DOHH2 (cell line): Measurements from ENCODE around the gene SVOPL.

Experiments
- H3F3A ChIP-seq: fragments of 200-600 bp; sonication (generic), shearing (Covaris generic); 2 replicates; pipeline ENCODE4 v1.6.0; 2016; ENCODE audit warnings: antibody characterized with exemption, mild to moderate bottlenecking; ENCODE audit not compliant: control insufficient read depth, insufficient read depth
- H3K27ac ChIP-seq: fragments of 200-600 bp; sonication (generic); 2 replicates; pipeline ENCODE4 v1.5.1; 2014; ENCODE audit warnings: low read depth, mild to moderate bottlenecking, low read length, moderate library complexity
- H3K27me3 ChIP-seq: fragments of 200-600 bp; sonication (generic); 2 replicates; pipeline ENCODE4 v1.6.1; 2014; ENCODE audit warnings: mild to moderate bottlenecking, low read length, mixed read lengths; ENCODE audit not compliant: control insufficient read depth
- H3K36me3 ChIP-seq: fragments of 200-600 bp; sonication (generic); 2 replicates; pipeline ENCODE4 v1.6.1; 2014; ENCODE audit warnings: mild to moderate bottlenecking, low read length, moderate library complexity, mixed read lengths; ENCODE audit not compliant: control insufficient read depth
- H3K4me1 ChIP-seq: fragments of 200-600 bp; sonication (generic); 2 replicates; pipeline ENCODE4 v1.6.1; 2014; ENCODE audit warnings: mild to moderate bottlenecking, low read length, mixed read lengths; ENCODE audit not compliant: control insufficient read depth
- H3K4me2 ChIP-seq: fragments of 200-600 bp; sonication (generic); 2 replicates; pipeline ENCODE4 v1.6.0; 2014; ENCODE audit warnings: mild to moderate bottlenecking, low read length, moderate library complexity
- H3K4me3 ChIP-seq: fragments of 200-600 bp; sonication (generic); 2 replicates; pipeline ENCODE4 v1.5.1; 2014; ENCODE audit warnings: mild to moderate bottlenecking, low read length, mixed read lengths
- H3K79me2 ChIP-seq: fragments of 200-600 bp; sonication (generic); 2 replicates; pipeline ENCODE4 v1.6.1; 2014; ENCODE audit warnings: mild to moderate bottlenecking, low read length, mixed read lengths; ENCODE audit not compliant: control insufficient read depth
- H3K9me2 ChIP-seq: fragments of 200-600 bp; sonication (generic); replicated peaks from 2 replicates; pipeline ENCODE4 v1.6.1; 2014; ENCODE audit warnings: mild to moderate bottlenecking, low read length, mixed read lengths; ENCODE audit not compliant: control insufficient read depth
- H3K9me3 ChIP-seq: fragments of 200-600 bp; sonication (generic); 2 replicates; pipeline ENCODE4 v1.6.1; 2014; ENCODE audit warnings: antibody characterized with exemption, low read length, mixed read lengths; ENCODE audit not compliant: control insufficient read depth, insufficient read depth
- H4K20me1 ChIP-seq: fragments of 200-600 bp; sonication (generic); 2 replicates; pipeline ENCODE4 v1.6.0; 2014; ENCODE audit warnings: low read depth, mild to moderate bottlenecking, antibody characterized with exemption, low read length, moderate library complexity; ENCODE audit not compliant: control insufficient read depth, insufficient read depth
- EZH2phosphoT487 ChIP-seq: fragments of 200-600 bp; sonication (generic); IDR thresholded peaks from 2 replicates; pipeline ENCODE4 v1.6.1; 2017; ENCODE audit warnings: borderline replicate concordance, mild to moderate bottlenecking, antibody characterized with exemption, low read length, moderate library complexity, mixed read lengths
- TF ChIP-seq, protein P1 (sequence below): fragments of 200-600 bp; sonication (generic); IDR thresholded peaks from one replicate; pipeline ENCODE4 v1.5.1; 2014; ENCODE audit warnings: antibody characterized with exemption, mild to moderate bottlenecking, low read depth, low read length; ENCODE audit not compliant: poor library complexity, severe bottlenecking

The SVOPL gene

DNA sequence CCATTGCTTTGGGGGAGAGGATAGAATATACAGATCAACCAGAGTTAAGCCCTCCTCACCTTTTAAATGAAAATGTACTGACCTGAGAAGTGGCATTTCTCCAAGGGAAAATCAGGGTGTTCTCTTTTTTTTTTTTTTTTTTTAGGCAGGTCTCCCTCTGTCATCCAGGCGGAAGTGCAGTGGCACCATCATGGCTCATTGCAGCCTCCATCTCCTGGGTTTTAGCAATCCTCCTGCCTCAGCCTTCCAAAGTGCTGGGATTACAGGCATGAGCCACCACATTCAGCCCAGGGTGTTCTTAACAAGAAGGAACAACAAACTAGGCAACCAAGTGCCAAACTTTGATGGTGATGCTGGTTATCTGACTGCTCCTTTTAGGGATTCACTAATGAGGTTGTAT lies 111.0 kb downstream of the SVOPL start:
- H3F3A ChIP-seq: no peaks in the 10 kb centered on the region
- H3K27ac ChIP-seq: no peak overlapping the region
- no peaks in the 10 kb centered on the region for H3K4me1 ChIP-seq
- no peaks in the 10 kb centered on the region for H3K9me3 ChIP-seq
- H3K9me2 ChIP-seq: no peaks in the 10 kb centered on the region
- no peak overlapping the region for H3K4me3 ChIP-seq
- TF ChIP-seq, protein P1, sequence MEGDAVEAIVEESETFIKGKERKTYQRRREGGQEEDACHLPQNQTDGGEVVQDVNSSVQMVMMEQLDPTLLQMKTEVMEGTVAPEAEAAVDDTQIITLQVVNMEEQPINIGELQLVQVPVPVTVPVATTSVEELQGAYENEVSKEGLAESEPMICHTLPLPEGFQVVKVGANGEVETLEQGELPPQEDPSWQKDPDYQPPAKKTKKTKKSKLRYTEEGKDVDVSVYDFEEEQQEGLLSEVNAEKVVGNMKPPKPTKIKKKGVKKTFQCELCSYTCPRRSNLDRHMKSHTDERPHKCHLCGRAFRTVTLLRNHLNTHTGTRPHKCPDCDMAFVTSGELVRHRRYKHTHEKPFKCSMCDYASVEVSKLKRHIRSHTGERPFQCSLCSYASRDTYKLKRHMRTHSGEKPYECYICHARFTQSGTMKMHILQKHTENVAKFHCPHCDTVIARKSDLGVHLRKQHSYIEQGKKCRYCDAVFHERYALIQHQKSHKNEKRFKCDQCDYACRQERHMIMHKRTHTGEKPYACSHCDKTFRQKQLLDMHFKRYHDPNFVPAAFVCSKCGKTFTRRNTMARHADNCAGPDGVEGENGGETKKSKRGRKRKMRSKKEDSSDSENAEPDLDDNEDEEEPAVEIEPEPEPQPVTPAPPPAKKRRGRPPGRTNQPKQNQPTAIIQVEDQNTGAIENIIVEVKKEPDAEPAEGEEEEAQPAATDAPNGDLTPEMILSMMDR: no peak
- TF ChIP-seq EZH2phosphoT487: no peak
- H3K36me3 ChIP-seq: peaks cover 16% of the 10 kb centered on the region
- H3K27me3 ChIP-seq: no peaks in the 10 kb centered on the region
- H3K4me2 ChIP-seq: no peak overlapping the region
- H3K79me2 ChIP-seq: no peaks in the 10 kb centered on the region
- no peaks in the 10 kb centered on the region for H4K20me1 ChIP-seq

DNA sequence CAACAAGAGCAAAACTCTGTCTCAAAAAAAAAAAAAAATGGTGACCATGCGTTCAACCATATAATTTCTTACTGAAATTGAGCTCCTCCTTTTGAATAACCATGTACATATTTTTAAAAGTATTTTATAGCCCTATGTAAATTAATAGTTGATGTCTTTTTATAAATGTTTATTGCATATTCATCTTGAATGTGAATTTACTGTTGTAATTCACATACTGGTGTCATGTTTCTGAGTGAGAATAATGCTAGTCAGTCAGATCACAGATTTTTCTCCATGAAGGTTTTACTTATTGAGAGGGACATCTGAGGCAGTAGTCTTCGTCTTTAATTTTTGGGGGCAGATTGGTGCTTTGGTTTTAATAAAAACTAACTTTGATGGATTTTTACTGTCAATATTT lies 112.2 kb downstream of the SVOPL start:
- no peak for TF ChIP-seq EZH2phosphoT487
- TF ChIP-seq, protein P1: no peak

DNA sequence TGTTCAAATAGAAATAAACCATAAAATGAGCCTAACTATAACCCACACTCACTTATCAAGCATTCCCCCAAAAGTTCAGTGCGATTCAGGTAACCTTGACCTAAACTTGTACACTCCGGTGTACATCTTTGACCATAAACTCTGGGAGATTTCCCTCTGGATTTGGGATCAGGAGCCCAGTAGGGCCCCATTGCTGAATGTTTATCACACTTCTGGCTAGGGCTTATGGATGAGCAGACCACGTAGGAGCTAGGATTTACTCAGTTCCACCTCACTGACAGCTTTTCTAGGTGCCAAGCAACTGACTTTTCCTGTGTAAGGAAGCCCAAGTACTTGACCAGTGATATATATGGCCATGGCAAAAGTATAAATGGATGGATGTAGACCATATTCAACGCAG lies 113.7 kb downstream of the SVOPL start:
- no peak for TF ChIP-seq EZH2phosphoT487
- TF ChIP-seq, protein P1: no peak
- no peak overlapping the region for H3K4me2 ChIP-seq
- no peaks in the 10 kb centered on the region for H3K9me3 ChIP-seq
- H3F3A ChIP-seq: no peaks in the 10 kb centered on the region
- peaks cover 41% of the 10 kb centered on the region for H3K36me3 ChIP-seq
- H3K27ac ChIP-seq: no peak overlapping the region
- no peaks in the 10 kb centered on the region for H3K9me2 ChIP-seq
- H3K4me3 ChIP-seq: no peak overlapping the region
- H3K27me3 ChIP-seq: no peaks in the 10 kb centered on the region
- H3K79me2 ChIP-seq: no peaks in the 10 kb centered on the region
- no peaks in the 10 kb centered on the region for H3K4me1 ChIP-seq
- no peaks in the 10 kb centered on the region for H4K20me1 ChIP-seq

More for the DNA sequence above, 112.2 kb downstream of the SVOPL start:
- H3K9me2 ChIP-seq: no peaks in the 10 kb centered on the region
- no peak overlapping the region for H3K4me2 ChIP-seq
- H3F3A ChIP-seq: no peaks in the 10 kb centered on the region
- no peak overlapping the region for H3K27ac ChIP-seq
- H3K4me3 ChIP-seq: no peak overlapping the region
- no peaks in the 10 kb centered on the region for H3K4me1 ChIP-seq
- no peaks in the 10 kb centered on the region for H4K20me1 ChIP-seq
- H3K36me3 ChIP-seq: peaks cover 27% of the 10 kb centered on the region
- no peaks in the 10 kb centered on the region for H3K79me2 ChIP-seq
- H3K27me3 ChIP-seq: no peaks in the 10 kb centered on the region
- H3K9me3 ChIP-seq: no peaks in the 10 kb centered on the region
